GM20431 (cell line): ENCODE results near the gene ZNF287.

ENCODE experiments used
- in situ Hi-C: fragments of 300-500 bp; cut with MseI, MboI; formaldehyde crosslinking; loops from one replicate; pipeline ENCODE4 v1.15.0; 2020; ENCODE audit warnings: low sequenced_read_pairs; ENCODE audit not compliant: unreplicated experiment

Gene ZNF287

GRCh38 chr17:16568541-16569357 lies at the start of gene ZNF287:
TSS of gene ZNF287 (minus strand) at chr17:16569204. CDS start at chr17:16567731, 1,473 bp downstream.
- in situ Hi-C loops: no loop called here

GRCh38 chr17:16617481-16618060 lies 48.6 kb upstream of the ZNF287 start:
- in situ Hi-C loops: no loop called here

GRCh38 chr17:16599537-16599936 lies 30.5 kb upstream of the ZNF287 start:
- in situ Hi-C loops: no loop called here

GRCh38 chr17:16593356-16594102 lies 24.5 kb upstream of the ZNF287 start:
- in situ Hi-C loops: no loop called here

GRCh38 chr17:16589097-16589969 lies 20.3 kb upstream of the ZNF287 start:
- in situ Hi-C loops: no loop called here

- in situ Hi-C loops: no loop called here
Observed at GRCh38 chr17:16585796-16586195, 16.8 kb upstream of the ZNF287 start.

- in situ Hi-C loops: no loop called here
Observed at GRCh38 chr17:16584273-16584995, 15.4 kb upstream of the ZNF287 start.

GRCh38 chr17:16583781-16584180 lies 14.8 kb upstream of the ZNF287 start:
- in situ Hi-C loops: no loop called here

GRCh38 chr17:16573466-16573865 lies 4.5 kb upstream of the ZNF287 start:
- in situ Hi-C loops: no loop called here

- in situ Hi-C loops: no loop called here
Observed at GRCh38 chr17:16569358-16569712, 331 bp upstream of the ZNF287 start.

- in situ Hi-C loops: no loop called here
Observed at GRCh38 chr17:16552637-16553045, 16.4 kb downstream of the ZNF287 start.

GRCh38 chr17:16551878-16552636 lies 16.9 kb downstream of the ZNF287 start:
- in situ Hi-C loops: no loop called here

GRCh38 chr17:16537130-16537458 lies 31.9 kb downstream of the ZNF287 start:
- in situ Hi-C loops: no loop called here

- in situ Hi-C loops: no loop called here
Observed at GRCh38 chr17:16534236-16534635, 34.8 kb downstream of the ZNF287 start.

- in situ Hi-C loops: loop anchor here (10.0 kb wide), 1 partner anchor 165 kb away; no protein-coding TSS in a partner anchor
Observed at GRCh38 chr17:16529906-16530305, 39.1 kb downstream of the ZNF287 start.

GRCh38 chr17:16527298-16527697 lies 41.7 kb downstream of the ZNF287 start:
- in situ Hi-C loops: loop anchor here (10.0 kb wide), 1 partner anchor 162 kb away; no protein-coding TSS in a partner anchor

- in situ Hi-C loops: loop anchor here (10.0 kb wide), 1 partner anchor 161 kb away; no protein-coding TSS in a partner anchor
Observed at GRCh38 chr17:16525556-16525955, 43.4 kb downstream of the ZNF287 start.

- in situ Hi-C loops: loop anchor here (10.0 kb wide), 1 partner anchor 156 kb away; no protein-coding TSS in a partner anchor
Observed at GRCh38 chr17:16521070-16521727, 47.8 kb downstream of the ZNF287 start.
